GM12865 (cell line): Measurements from ENCODE around the gene DUOXA2.

Source experiments
- DNase-seq: peaks from one replicate; pipeline ENCODE4 v3.0.0; 2010; ENCODE audit warnings: low read depth
- H3K4me3 ChIP-seq: 2 replicates; pipeline ENCODE4 v1.5.1; 2011; ENCODE audit warnings: mild to moderate bottlenecking, low read depth, low read length, control low read depth
- TF ChIP-seq, protein P1 (sequence below): IDR thresholded peaks from 2 replicates; pipeline ENCODE4 v1.5.1; 2011; ENCODE audit warnings: low read length, control low read depth, low read depth, inconsistent platforms; ENCODE audit not compliant: insufficient read depth; ENCODE audit errors: missing control alignments

Gene DUOXA2

DNA sequence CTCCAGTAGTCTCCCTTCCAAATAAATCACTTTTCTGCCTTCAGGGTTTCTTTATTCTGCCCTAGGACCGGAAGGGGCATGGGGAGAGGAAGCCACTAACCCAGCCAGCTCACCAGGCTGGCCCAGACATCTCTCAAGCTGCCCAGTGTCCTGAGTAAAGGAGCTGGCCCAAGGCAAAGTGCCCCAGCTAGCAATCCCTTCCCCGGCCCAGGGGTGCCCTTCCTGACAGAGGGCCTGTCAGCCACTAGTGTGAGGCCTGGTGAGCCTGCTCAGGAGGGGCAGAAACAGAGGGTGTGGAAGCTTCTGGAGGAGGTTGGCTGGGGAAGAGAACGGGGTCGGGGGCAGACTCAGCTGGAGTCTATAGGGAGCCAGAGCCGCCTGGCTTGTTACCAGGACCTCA is 51.4 kb downstream of the DUOXA2 start:
- TF ChIP-seq, protein P1, sequence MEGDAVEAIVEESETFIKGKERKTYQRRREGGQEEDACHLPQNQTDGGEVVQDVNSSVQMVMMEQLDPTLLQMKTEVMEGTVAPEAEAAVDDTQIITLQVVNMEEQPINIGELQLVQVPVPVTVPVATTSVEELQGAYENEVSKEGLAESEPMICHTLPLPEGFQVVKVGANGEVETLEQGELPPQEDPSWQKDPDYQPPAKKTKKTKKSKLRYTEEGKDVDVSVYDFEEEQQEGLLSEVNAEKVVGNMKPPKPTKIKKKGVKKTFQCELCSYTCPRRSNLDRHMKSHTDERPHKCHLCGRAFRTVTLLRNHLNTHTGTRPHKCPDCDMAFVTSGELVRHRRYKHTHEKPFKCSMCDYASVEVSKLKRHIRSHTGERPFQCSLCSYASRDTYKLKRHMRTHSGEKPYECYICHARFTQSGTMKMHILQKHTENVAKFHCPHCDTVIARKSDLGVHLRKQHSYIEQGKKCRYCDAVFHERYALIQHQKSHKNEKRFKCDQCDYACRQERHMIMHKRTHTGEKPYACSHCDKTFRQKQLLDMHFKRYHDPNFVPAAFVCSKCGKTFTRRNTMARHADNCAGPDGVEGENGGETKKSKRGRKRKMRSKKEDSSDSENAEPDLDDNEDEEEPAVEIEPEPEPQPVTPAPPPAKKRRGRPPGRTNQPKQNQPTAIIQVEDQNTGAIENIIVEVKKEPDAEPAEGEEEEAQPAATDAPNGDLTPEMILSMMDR: no peak
- H3K4me3 ChIP-seq: no peak overlapping the region
- DNase-seq: no peak

DNA sequence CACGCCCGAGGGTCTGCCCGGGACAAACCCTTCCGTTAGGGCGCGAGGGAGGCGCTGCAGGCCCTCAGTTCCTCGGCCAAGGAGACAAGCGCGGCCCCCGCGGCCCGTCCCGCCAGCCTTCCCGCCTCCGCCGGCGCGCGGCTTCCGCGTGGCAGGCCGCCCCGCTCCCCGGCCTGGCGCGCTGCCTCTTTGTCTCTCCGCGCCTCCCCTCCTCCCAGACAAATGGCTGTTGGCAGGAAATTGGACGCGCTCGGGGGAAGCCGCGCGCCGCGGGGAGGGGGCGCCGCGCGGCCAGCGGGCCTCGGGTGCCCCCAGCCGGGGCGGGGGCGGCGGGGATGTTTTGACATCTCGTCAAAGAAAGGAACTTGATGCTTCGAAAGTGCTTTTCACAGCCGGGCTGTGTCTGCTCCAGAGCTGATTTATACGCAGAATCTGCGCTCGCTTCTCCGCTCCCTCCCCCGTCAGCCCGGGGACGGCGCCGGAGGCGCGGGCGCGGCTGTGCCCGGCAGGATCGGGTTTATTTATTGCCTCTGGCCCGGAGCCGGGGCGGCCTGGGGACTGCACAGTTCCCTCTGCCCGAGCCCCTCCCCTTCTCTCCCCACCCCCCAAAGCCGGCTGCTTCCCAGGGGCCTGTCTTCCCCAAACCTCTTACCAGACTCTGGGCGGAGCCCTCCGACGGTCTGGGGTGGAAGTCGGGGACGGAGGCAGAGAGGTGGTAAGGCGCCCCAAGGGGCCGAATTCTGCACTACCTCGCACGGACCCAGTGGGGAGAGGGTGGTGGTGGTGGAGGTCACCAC is 52.9 kb downstream of the DUOXA2 start:
- TF ChIP-seq, protein P1: peak; percentile 82
- H3K4me3 ChIP-seq: peak overlapping the region; percentile 58
- DNase-seq: peak; percentile 93

DNA sequence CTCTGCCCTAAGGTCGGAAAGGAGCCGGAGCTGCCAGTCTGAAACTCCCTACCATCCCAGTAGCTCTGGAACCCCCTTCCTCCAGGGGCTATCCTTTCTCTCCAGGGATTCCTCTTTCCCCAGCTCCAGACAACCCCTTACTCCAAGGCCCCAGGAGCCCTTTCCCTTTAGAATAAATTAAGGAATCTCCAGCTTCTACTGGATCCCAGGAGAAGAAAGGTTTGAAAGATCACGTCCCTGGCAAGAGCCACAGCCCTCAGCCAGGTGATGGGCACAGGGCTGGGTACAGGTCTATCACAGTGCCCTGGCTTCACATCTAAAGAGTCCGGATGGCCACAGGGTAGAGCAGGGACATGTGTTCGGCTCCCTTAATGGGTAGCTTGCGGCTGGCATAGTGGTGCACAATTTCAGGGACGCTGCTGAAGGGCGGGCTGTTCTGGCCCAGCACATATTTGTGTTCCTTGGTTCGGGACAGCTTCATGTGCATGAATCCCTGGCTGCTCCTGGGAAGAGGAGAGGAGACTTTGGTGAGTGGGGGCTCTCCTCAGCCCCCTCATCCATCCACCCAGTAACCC is 53.6 kb downstream of the DUOXA2 start:
- DNase-seq: no peak
- no peak overlapping the region; the same call in 1 of the 2 replicates for H3K4me3 ChIP-seq
- TF ChIP-seq, protein P1: no peak
